ENCODE data around the gene EN2. TPM values are rescaled to one million over a fixed set of nuclear protein-coding genes. Genes with fewer than 3 reads are reported as not detected.

EN2 gene
- total RNA-seq, 1 experiment from 2014 or later = 0.07 TPM

DNA sequence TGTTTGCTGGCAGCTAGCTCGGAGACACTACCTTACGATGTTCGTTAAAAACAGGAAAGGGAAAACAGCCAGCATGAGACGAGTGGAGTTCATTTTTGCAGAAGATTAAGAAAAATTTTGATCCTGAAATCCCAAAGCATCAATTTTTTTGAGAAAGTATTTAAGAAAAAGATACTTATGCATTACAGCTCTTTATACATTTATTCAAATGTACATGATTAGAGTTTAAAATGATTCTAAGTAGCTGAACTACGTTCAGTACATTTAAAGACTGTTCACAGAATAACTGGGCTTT, 53.7 kb downstream of the EN2 start:
- H4K8ac ChIP-seq (replicated peaks; ENCODE audit: insufficient read length, low read depth, low read length) = no peak overlapping the region
- H3K56ac ChIP-seq (ENCODE audit: insufficient read length, low read depth, low read length) = no peak overlapping the region
- no peak overlapping the region for H3K14ac ChIP-seq (ENCODE audit: insufficient read depth, low read length)
- no peak overlapping the region for H3K4me2 ChIP-seq (ENCODE audit: insufficient read depth, insufficient read length, low read length)
- DNase-seq = no peak
- H3K9me3 ChIP-seq (ENCODE audit: control insufficient read depth, low read depth, low read length) = no peaks in the 10 kb centered on the region
- peaks cover 4% of the 10 kb centered on the region for H4K20me1 ChIP-seq (ENCODE audit: control insufficient read depth, insufficient read depth, insufficient read length)
- no peak overlapping the region for H3K9ac ChIP-seq (ENCODE audit: extremely low read depth, insufficient read length, low read length)
- H3K23me2 ChIP-seq (ENCODE audit: insufficient read length, low read depth, low read length, poor library complexity, severe bottlenecking) = peaks cover 5% of the 10 kb centered on the region
- H2BK5ac ChIP-seq (ENCODE audit: insufficient read length, low read length) = no peak overlapping the region
- no peak for TF ChIP-seq CTCF (conservative IDR thresholded peaks at IDR 0.05)
- H3T11ph ChIP-seq (ENCODE audit: low read length) = no peak overlapping the region
- H3K23ac ChIP-seq (ENCODE audit: insufficient read length, low read depth, low read length) = no peak overlapping the region
- no CpG with 5 or more reads among the region's 5 CpGs for WGBS (ENCODE audit: extremely low coverage, insufficient read length, low lambda C conversion rate)
- Mint-ChIP-seq H3K4me1 (peaks cover 23 to 37% of the 10 kb centered on the region in 2 experiments), H3K27me3 (ENCODE audit: low read depth) (peaks cover 100% of the 10 kb centered on the region), H3K4me3 (no peak overlapping the region), H3K9me3 (peaks cover 2 to 15% of the 10 kb centered on the region in 2 experiments; a peak in 2 of 5 replicates), H3K36me3 (ENCODE audit: insufficient read depth in 1 of 3, low read depth in 3 of 3) (no peaks in the 10 kb centered on the region), H3K27ac (no peak overlapping the region)
- no peak overlapping the region for H2BK15ac ChIP-seq (ENCODE audit: low read depth, low read length)
- H2BK12ac ChIP-seq (ENCODE audit: insufficient read length, low read depth, low read length) = no peak overlapping the region
- H3K79me2 ChIP-seq (ENCODE audit: insufficient read depth, low read length) = no peaks in the 10 kb centered on the region
- no peak overlapping the region for H3K18ac ChIP-seq (ENCODE audit: insufficient read length, low read depth, low read length)
- no peak overlapping the region for H2BK120ac ChIP-seq (ENCODE audit: low read depth, low read length, poor library complexity, severe bottlenecking)
- no peak overlapping the region for H2BK20ac ChIP-seq (ENCODE audit: low read depth, low read length, poor library complexity, severe bottlenecking)
- no peak overlapping the region for H4K91ac ChIP-seq (ENCODE audit: insufficient read length, low read depth, low read length)
- peaks cover 2% of the 10 kb centered on the region for H3K4me1 ChIP-seq (ENCODE audit: insufficient read depth, low read length)
- no peak overlapping the region for H2AFZ ChIP-seq (ENCODE audit: low read length)
- no peak overlapping the region for H3K27ac ChIP-seq (ENCODE audit: insufficient read length, low read depth, low read length)
- peaks cover 58% of the 10 kb centered on the region for H3K27me3 ChIP-seq (ENCODE audit: insufficient read depth, low read length)
- no peak overlapping the region for H2AK5ac ChIP-seq (ENCODE audit: insufficient read length, low read length)
- no peaks in the 10 kb centered on the region for H3K79me1 ChIP-seq (ENCODE audit: insufficient read depth, low read depth, low read length, poor library complexity, severe bottlenecking)
- H3K4ac ChIP-seq (ENCODE audit: low read depth, low read length) = no peak overlapping the region
- no peak overlapping the region for H4K5ac ChIP-seq (ENCODE audit: insufficient read length, low read depth, low read length)
